Parathyroid adenoma (tissue), 2 donors: ENCODE data around the gene HNRNPA2B1.

Experiments used
- H2AFZ ChIP-seq: fragments of 300-600 bp; sonication (generic); one replicate; pipeline ENCODE4 v1.7.0; 2017; ENCODE audit warnings: antibody characterized with exemption, mild to moderate bottlenecking
- H3K27ac ChIP-seq: fragments of 300-600 bp; sonication (generic); one replicate; pipeline ENCODE4 v1.7.0; 2017
- H3K27me3 ChIP-seq: fragments of 300-600 bp; sonication (generic); one replicate; pipeline ENCODE4 v1.7.0; 2017; ENCODE audit warnings: low read length; ENCODE audit not compliant: control insufficient read depth, insufficient read depth
- H3K36me3 ChIP-seq: fragments of 300-600 bp; sonication (generic); one replicate; pipeline ENCODE4 v1.7.0; 2017; ENCODE audit warnings: low read length; ENCODE audit not compliant: control insufficient read depth, insufficient read depth
- H3K4me1 ChIP-seq: fragments of 300-600 bp; sonication (generic); one replicate; pipeline ENCODE4 v1.7.0; 2017; ENCODE audit warnings: control low read depth
- H3K4me2 ChIP-seq: fragments of 300-600 bp; sonication (generic); one replicate; pipeline ENCODE4 v1.7.0; 2017; ENCODE audit warnings: low read length
- H3K4me3 ChIP-seq: fragments of 300-600 bp; sonication (generic); one replicate; pipeline ENCODE4 v1.7.0; 2017; ENCODE audit warnings: low read depth, low read length
- H3K79me2 ChIP-seq: fragments of 300-600 bp; sonication (generic); one replicate; pipeline ENCODE4 v1.7.0; 2017; ENCODE audit warnings: control low read depth
- H3K9ac ChIP-seq: fragments of 300-600 bp; sonication (generic); one replicate; pipeline ENCODE4 v1.7.0; 2017; ENCODE audit warnings: mild to moderate bottlenecking
- H3K9me3 ChIP-seq: fragments of 300-600 bp; sonication (generic); one replicate; pipeline ENCODE4 v1.7.0; 2017; ENCODE audit warnings: low read length; ENCODE audit not compliant: control insufficient read depth
- CTCF ChIP-seq: fragments of 300-600 bp; sonication (generic); IDR thresholded peaks from one replicate; pipeline ENCODE4 v1.7.0; 2017; ENCODE audit warnings: antibody characterized with exemption, mild to moderate bottlenecking
- donor health status: primary hyperparathyroidism.

Gene HNRNPA2B1

GRCh38 chr7:26171601-26172000 lies 28.9 kb downstream of the HNRNPA2B1 start:
- Histone ChIP-seq H3K9ac (no peak overlapping the region), H3K27me3 (no peaks in the 10 kb centered on the region), H3K4me1 (no peaks in the 10 kb centered on the region), H2AFZ (no peak overlapping the region), H3K9me3 (no peaks in the 10 kb centered on the region), H3K79me2 (no peaks in the 10 kb centered on the region), H3K36me3 (no peaks in the 10 kb centered on the region), H3K4me3 (no peak overlapping the region), H3K27ac (no peak overlapping the region), H3K4me2 (no peak overlapping the region)
- TF ChIP-seq CTCF: no peak

DNA sequence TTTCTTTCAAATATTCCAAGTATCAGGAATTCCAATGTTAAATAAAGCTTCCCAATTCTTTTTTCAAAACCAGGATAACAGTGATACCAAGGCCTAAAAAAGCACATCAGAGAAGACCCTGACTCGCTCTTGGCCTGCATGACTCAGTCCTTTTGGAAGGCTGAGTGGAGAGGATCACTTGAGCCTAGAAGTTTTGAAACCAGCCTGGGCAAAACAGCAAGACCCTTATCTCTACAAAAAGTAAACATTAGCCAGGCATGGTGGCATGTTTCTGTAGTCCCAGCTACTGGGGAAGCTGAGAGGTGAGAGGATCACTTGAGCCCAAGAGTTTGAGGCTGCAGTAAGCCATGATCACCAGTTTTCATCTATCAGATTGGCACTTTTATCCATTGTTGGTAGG lies 29.9 kb downstream of the HNRNPA2B1 start:
- Histone ChIP-seq H3K79me2 (no peaks in the 10 kb centered on the region), H2AFZ (no peak overlapping the region), H3K36me3 (no peaks in the 10 kb centered on the region), H3K9me3 (no peaks in the 10 kb centered on the region), H3K9ac (no peak overlapping the region), H3K4me3 (no peak overlapping the region), H3K27ac (no peak overlapping the region), H3K4me2 (no peak overlapping the region), H3K27me3 (no peaks in the 10 kb centered on the region), H3K4me1 (no peaks in the 10 kb centered on the region)
- no peak for TF ChIP-seq CTCF

DNA sequence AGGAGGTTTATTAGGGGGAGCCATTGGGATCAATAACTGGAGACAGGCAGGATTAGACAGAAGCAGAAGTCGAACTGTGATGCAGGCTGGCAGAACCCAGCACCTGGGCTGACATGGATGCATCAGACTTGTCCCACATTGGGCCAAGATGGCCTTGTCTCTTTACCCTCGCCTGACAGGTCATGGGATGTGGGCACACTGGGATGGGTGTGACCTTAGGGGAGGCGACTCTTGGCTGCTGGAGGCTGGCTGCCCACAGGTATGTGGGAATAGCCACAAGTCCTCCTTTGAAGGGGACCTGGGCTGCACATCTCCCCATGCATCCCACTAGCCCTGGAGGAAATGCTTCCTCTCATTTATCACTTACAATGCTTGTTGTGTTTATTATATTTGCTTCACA lies 31.3 kb downstream of the HNRNPA2B1 start:
- no peak overlapping the region for H3K27ac ChIP-seq
- no peak for TF ChIP-seq CTCF
- no peak overlapping the region for H3K4me2 ChIP-seq
- no peaks in the 10 kb centered on the region for H3K79me2 ChIP-seq
- H3K4me1 ChIP-seq: no peaks in the 10 kb centered on the region
- no peak overlapping the region for H2AFZ ChIP-seq
- no peaks in the 10 kb centered on the region for H3K9me3 ChIP-seq
- H3K27me3 ChIP-seq: no peaks in the 10 kb centered on the region
- no peaks in the 10 kb centered on the region for H3K36me3 ChIP-seq
- H3K9ac ChIP-seq: no peak overlapping the region
- H3K4me3 ChIP-seq: no peak overlapping the region

GRCh38 chr7:26168458-26169023 lies 32.0 kb downstream of the HNRNPA2B1 start:
- H3K36me3 ChIP-seq: no peaks in the 10 kb centered on the region
- no peaks in the 10 kb centered on the region for H3K9me3 ChIP-seq
- H3K4me1 ChIP-seq: no peaks in the 10 kb centered on the region
- H3K9ac ChIP-seq: no peak overlapping the region
- no peak for TF ChIP-seq CTCF
- no peaks in the 10 kb centered on the region for H3K27me3 ChIP-seq
- H3K79me2 ChIP-seq: no peaks in the 10 kb centered on the region
- no peak overlapping the region for H3K27ac ChIP-seq
- H3K4me3 ChIP-seq: no peak overlapping the region
- no peak overlapping the region for H3K4me2 ChIP-seq
- H2AFZ ChIP-seq: no peak overlapping the region

- Histone ChIP-seq H3K4me1 (no peaks in the 10 kb centered on the region), H3K79me2 (no peaks in the 10 kb centered on the region), H3K27ac (no peak overlapping the region), H2AFZ (no peak overlapping the region), H3K9me3 (no peaks in the 10 kb centered on the region), H3K4me2 (no peak overlapping the region), H3K36me3 (no peaks in the 10 kb centered on the region), H3K4me3 (no peak overlapping the region), H3K9ac (no peak overlapping the region), H3K27me3 (no peaks in the 10 kb centered on the region)
- no peak for TF ChIP-seq CTCF
Measured at GRCh38 chr7:26167303-26167934, 33.1 kb downstream of the HNRNPA2B1 start.
